H1 (cell line): ENCODE data around the gene WDR4.

Experiments used
- CEBPB ChIP-seq: IDR thresholded peaks from 2 replicates; pipeline ENCODE4 v1.6.1; 2012; ENCODE audit warnings: low read depth, low read length
- EP300 ChIP-seq, 2 experiments: IDR thresholded peaks; 1 replicate in 1 of 2; 2 replicates in 1 of 2; pipeline ENCODE4 v1.6.1; 2011 to 2012; ENCODE audit warnings: low read depth in 2 of 2, low read length in 2 of 2, mild to moderate bottlenecking in 2 of 2, borderline replicate concordance in 1 of 2, inconsistent platforms in 1 of 2, moderate library complexity in 1 of 2
- EZH2 ChIP-seq: fragments of 200-600 bp; sonication (generic); IDR thresholded peaks from 2 replicates; pipeline ENCODE4 v1.7.1; 2012; ENCODE audit warnings: low read depth, mild to moderate bottlenecking, moderate library complexity, low read length, inconsistent platforms; ENCODE audit not compliant: severe bottlenecking
- HDAC6 ChIP-seq: IDR thresholded peaks from one replicate; pipeline ENCODE4 v1.7.1; 2012; ENCODE audit warnings: low read depth, mild to moderate bottlenecking, inconsistent platforms, low read length, moderate library complexity
- NRF1 ChIP-seq: IDR thresholded peaks from 2 replicates; pipeline ENCODE4 v1.6.1; 2011; ENCODE audit warnings: mild to moderate bottlenecking, low read depth, low read length, improper control_type of control experiment
- POLR2A ChIP-seq, 2 experiments: IDR thresholded peaks; 1 replicate in 1 of 2; 2 replicates in 1 of 2; pipeline ENCODE4 v1.6.1; 2011; ENCODE audit warnings: low read depth in 2 of 2, low read length in 2 of 2, mild to moderate bottlenecking in 2 of 2; ENCODE audit errors: control extremely low read depth in 1 of 2
- POLR2AphosphoS5 ChIP-seq: IDR thresholded peaks from 2 replicates; pipeline ENCODE4 v1.6.1; 2011; ENCODE audit warnings: low read depth, low read length
- RXRA ChIP-seq: IDR thresholded peaks from 2 replicates; pipeline ENCODE4 v1.6.1; 2011; ENCODE audit warnings: low read depth, mild to moderate bottlenecking, low read length, moderate library complexity; ENCODE audit not compliant: insufficient read depth
- SIN3A ChIP-seq, 2 experiments: IDR thresholded peaks in 1 of 2; conservative IDR thresholded peaks in 1 of 2; 2 replicates each; pipeline ENCODE4 v1.6.1; 2011 to 2012; ENCODE audit warnings: low read length in 2 of 2, improper control_type of control experiment in 1 of 2, low read depth in 1 of 2, mild to moderate bottlenecking in 1 of 2
- SP4 ChIP-seq: IDR thresholded peaks from 2 replicates; pipeline ENCODE4 v1.6.1; 2012; ENCODE audit warnings: low read length, inconsistent platforms
- TAF1 ChIP-seq: IDR thresholded peaks from 2 replicates; pipeline ENCODE4 v1.6.1; 2011; ENCODE audit warnings: mild to moderate bottlenecking, low read depth, low read length
- USF2 ChIP-seq: IDR thresholded peaks from 2 replicates; pipeline ENCODE4 v1.6.1; 2011; ENCODE audit warnings: low read length, improper control_type of control experiment
- ZNF274 ChIP-seq: IDR thresholded peaks from 2 replicates; pipeline ENCODE4 v1.7.0; 2012; ENCODE audit warnings: low read length, borderline replicate concordance; ENCODE audit errors: extremely low read depth
- TF ChIP-seq, protein P1 (sequence below), 3 experiments: IDR thresholded peaks; 1 replicate in 2 of 3; 2 replicates in 1 of 3; pipeline versions ENCODE4 v1.5.1 to v1.6.1; 2011; ENCODE audit warnings: low read length in 3 of 3, mild to moderate bottlenecking in 3 of 3, inconsistent platforms in 2 of 3, low read depth in 1 of 3, moderate library complexity in 1 of 3; ENCODE audit not compliant: insufficient read depth in 1 of 3; ENCODE audit errors: control extremely low read depth in 1 of 3

- no peak for TF ChIP-seq HDAC6
- TF ChIP-seq, protein P1, sequence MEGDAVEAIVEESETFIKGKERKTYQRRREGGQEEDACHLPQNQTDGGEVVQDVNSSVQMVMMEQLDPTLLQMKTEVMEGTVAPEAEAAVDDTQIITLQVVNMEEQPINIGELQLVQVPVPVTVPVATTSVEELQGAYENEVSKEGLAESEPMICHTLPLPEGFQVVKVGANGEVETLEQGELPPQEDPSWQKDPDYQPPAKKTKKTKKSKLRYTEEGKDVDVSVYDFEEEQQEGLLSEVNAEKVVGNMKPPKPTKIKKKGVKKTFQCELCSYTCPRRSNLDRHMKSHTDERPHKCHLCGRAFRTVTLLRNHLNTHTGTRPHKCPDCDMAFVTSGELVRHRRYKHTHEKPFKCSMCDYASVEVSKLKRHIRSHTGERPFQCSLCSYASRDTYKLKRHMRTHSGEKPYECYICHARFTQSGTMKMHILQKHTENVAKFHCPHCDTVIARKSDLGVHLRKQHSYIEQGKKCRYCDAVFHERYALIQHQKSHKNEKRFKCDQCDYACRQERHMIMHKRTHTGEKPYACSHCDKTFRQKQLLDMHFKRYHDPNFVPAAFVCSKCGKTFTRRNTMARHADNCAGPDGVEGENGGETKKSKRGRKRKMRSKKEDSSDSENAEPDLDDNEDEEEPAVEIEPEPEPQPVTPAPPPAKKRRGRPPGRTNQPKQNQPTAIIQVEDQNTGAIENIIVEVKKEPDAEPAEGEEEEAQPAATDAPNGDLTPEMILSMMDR (IDR thresholded peaks at IDR 0.05; ENCODE audit: control extremely low read depth in 1 of 3, insufficient read depth in 1 of 3, low read depth in 1 of 3, low read length in 3 of 3) = no peak
- no peak for TF ChIP-seq CEBPB
- TF ChIP-seq POLR2A (IDR thresholded peaks at IDR 0.05; ENCODE audit: control extremely low read depth in 1 of 2, low read depth in 2 of 2, low read length in 2 of 2) = no peak
- no peak for TF ChIP-seq EP300 (IDR thresholded peaks at IDR 0.05; ENCODE audit: borderline replicate concordance in 1 of 2, low read depth in 2 of 2, low read length in 2 of 2)
- TF ChIP-seq TAF1 = no peak
- TF ChIP-seq EZH2 = no peak
- TF ChIP-seq RXRA = no peak
- no peak for TF ChIP-seq SIN3A (conservative IDR thresholded peaks at IDR 0.05 in 1 of 2, IDR thresholded peaks at IDR 0.05 in 1 of 2; ENCODE audit: low read depth in 1 of 2, low read length in 2 of 2)
- no peak for TF ChIP-seq USF2
- no peak for TF ChIP-seq NRF1
- no peak for TF ChIP-seq POLR2AphosphoS5
- no peak for TF ChIP-seq SP4
- no peak for TF ChIP-seq ZNF274
These were observed 51.8 kb downstream of the WDR4 start for GRCh38 chr21:42827588-42827987.
